Activated naive CD8-positive, alpha-beta T cell treated with anti-CD3 and anti-CD28 coated beads for 36 hours (primary cell): Measurements from ENCODE around the gene XPNPEP3. TPM values are rescaled to one million over a fixed set of nuclear protein-coding genes. Genes with fewer than 3 reads are reported as not detected.
A peak's percentile ranks its signal among the peaks of the same experiment; 100 is the strongest.
"Not testable (repeated sequence)": the region's sequence is repeated elsewhere in the genome, so short reads cannot be mapped to it uniquely, and the experiment has no call there.

Experiments
- DNase-seq: peaks from one replicate; pipeline ENCODE4 v3.0.0; 2021
- H3K27ac Mint-ChIP-seq: one replicate; pipeline ENCODE4 v1.8.0; 2022; ENCODE audit warnings: mild to moderate bottlenecking, moderate library complexity, mixed read lengths
- H3K27me3 Mint-ChIP-seq: one replicate; pipeline ENCODE4 v1.8.0; 2022; ENCODE audit warnings: mild to moderate bottlenecking, mixed read lengths
- H3K36me3 Mint-ChIP-seq: one replicate; pipeline ENCODE4 v1.8.0; 2021; ENCODE audit warnings: mild to moderate bottlenecking, mixed read lengths
- H3K4me1 Mint-ChIP-seq: one replicate; pipeline ENCODE4 v1.8.0; 2021; ENCODE audit warnings: mixed read lengths
- H3K4me3 Mint-ChIP-seq: one replicate; pipeline ENCODE4 v1.8.0; 2022; ENCODE audit warnings: mild to moderate bottlenecking, moderate library complexity, mixed read lengths
- H3K9me3 Mint-ChIP-seq: one replicate; pipeline ENCODE4 v1.8.0; 2022; ENCODE audit warnings: mixed read lengths
- total RNA-seq, 2 experiments: library from RNA; stranded (reverse); gene quantifications; one replicate each; pipeline ENCODE4 v1.2.3, GENCODE V29; 2021

Gene XPNPEP3
- 10 to 100 TPM; 19.3 to 22.3 TPM for total RNA-seq

GRCh38 chr22:40856513-40857308 is at the start of gene XPNPEP3, which contains the start of gene ST13:
Gene XPNPEP3, plus strand, starts transcription at chr22:40857148. Its CDS starts 34 bp downstream, at chr22:40857182.
Gene ST13, minus strand, starts transcription at chr22:40856639. Its CDS starts 99 bp downstream, at chr22:40856540.
- peak; percentile 98 for DNase-seq
- Mint-ChIP-seq H3K4me1 (peaks cover 39% of the 10 kb centered on the region), H3K27me3 (no peaks in the 10 kb centered on the region), H3K9me3 (no peaks in the 10 kb centered on the region), H3K4me3 (peak within 1 kb of the TSS; percentile 99), H3K36me3 (peaks cover 12% of the 10 kb centered on the region), H3K27ac (peak within 1 kb of the TSS; percentile 100)

DNA sequence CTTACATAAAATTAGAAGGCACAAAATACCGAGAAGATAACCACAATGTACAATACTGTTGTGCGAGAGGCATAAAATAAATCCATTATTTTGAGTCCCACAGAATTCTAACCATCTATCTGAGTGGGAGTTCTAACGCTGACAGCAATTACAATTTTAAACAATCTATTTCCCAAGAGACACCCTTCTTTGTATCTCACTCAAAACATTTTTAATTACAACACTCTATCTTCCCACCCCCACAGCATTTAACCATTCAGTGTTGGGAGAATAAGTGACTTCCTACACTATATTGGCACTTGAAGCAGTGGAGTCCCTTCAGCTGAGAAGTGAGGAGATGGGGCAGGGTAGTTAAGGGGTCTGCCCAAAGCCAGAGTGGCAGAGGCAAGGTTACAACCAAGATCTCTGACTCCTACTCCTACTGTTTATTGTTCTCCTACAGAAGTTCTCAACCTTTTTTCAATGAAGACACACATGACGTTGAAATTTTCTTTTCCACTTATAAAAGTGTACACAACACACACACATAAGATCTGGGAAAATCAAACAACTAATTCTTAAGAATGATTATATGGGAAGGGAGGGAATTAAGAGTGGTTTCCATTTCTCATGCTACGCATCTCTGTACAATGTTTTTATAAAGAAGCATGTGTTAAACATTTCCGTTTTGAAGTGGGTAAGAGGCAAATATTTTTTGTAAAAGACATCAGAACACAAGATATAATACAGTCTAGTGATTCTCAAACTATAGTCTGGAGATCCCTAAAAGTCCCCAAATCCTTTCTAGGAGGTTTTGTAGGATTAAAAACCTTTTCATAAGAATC is 48.7 kb upstream of the XPNPEP3 start:
- H3K36me3 Mint-ChIP-seq: peaks cover 12% of the 10 kb centered on the region
- H3K4me3 Mint-ChIP-seq: no peak overlapping the region
- H3K27me3 Mint-ChIP-seq: no peaks in the 10 kb centered on the region
- no peak overlapping the region for H3K27ac Mint-ChIP-seq
- no peak for DNase-seq
- peaks cover 17% of the 10 kb centered on the region for H3K4me1 Mint-ChIP-seq
- no peaks in the 10 kb centered on the region for H3K9me3 Mint-ChIP-seq

DNA sequence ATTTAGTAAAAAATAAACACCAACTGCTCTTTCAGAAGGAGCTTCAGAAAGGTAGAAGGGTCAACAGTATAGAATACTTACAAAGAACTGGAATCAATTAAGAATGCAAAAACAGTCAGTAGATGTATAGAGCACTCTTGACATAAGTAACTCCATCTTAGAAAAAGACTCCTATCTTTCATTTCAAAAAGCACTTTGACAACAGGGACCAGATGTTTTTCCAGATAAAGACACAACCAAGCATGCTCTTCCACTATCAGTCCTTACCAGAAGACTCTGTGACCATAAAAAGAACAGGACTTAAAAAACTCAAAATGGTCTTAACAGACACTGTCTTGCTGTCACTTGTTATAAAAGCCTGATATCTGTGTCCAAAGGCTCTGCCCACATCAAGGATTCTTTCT is 43.0 kb upstream of the XPNPEP3 start:
- peaks cover 36% of the 10 kb centered on the region for H3K36me3 Mint-ChIP-seq
- no peak overlapping the region for H3K4me3 Mint-ChIP-seq
- no peak overlapping the region for H3K27ac Mint-ChIP-seq
- peaks cover 41% of the 10 kb centered on the region for H3K4me1 Mint-ChIP-seq
- no peaks in the 10 kb centered on the region for H3K27me3 Mint-ChIP-seq
- no peak for DNase-seq
- peaks cover 3% of the 10 kb centered on the region for H3K9me3 Mint-ChIP-seq

GRCh38 chr22:40817737-40818136 is 39.2 kb upstream of the XPNPEP3 start:
- Mint-ChIP-seq H3K9me3 (peaks cover 3% of the 10 kb centered on the region), H3K27me3 (no peaks in the 10 kb centered on the region), H3K4me3 (peak overlapping the region; percentile 88), H3K27ac (peak overlapping the region; percentile 93), H3K36me3 (peaks cover 31% of the 10 kb centered on the region), H3K4me1 (peaks cover 33% of the 10 kb centered on the region)
- DNase-seq: no peak

DNA sequence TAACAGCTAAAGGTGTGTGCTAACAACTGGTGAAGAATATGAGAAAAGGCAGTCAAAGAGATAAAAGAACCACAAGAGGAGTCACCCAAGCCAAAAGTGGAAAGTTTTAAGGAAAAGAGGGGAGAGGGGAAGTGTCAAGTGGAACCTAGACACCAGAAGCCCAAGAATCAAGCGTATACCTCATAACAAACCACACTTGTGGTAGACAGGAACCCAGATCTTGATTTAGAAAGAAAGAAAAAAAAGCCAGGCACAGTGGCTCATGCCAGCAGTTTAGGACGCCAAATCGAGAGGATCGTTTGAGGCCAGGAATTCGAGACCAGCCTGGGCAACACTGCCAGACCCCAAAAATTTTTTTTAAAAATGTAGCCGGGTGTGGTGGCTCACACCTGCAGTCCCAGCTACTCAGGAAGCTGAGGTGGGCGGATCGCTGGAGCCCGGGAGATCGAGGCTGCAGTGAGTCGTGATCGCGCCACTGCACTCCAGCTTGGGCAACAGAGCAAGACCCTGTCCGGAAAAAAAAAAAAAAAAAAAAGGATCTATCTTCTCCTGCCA is 38.7 kb upstream of the XPNPEP3 start:
- Mint-ChIP-seq H3K4me3 (peak overlapping the region; percentile 88), H3K27me3 (no peaks in the 10 kb centered on the region), H3K27ac (peak overlapping the region; percentile 93), H3K36me3 (peaks cover 31% of the 10 kb centered on the region), H3K9me3 (peaks cover 3% of the 10 kb centered on the region), H3K4me1 (peaks cover 33% of the 10 kb centered on the region)
- DNase-seq: no peak

- Mint-ChIP-seq H3K4me1 (peaks cover 31% of the 10 kb centered on the region), H3K4me3 (peak within 1 kb of the TSS; percentile 88), H3K9me3 (peaks cover 3% of the 10 kb centered on the region), H3K36me3 (peaks cover 29% of the 10 kb centered on the region), H3K27me3 (no peaks in the 10 kb centered on the region), H3K27ac (peak within 1 kb of the TSS; percentile 93)
- peak; percentile 88 for DNase-seq
Observed at GRCh38 chr22:40818747-40819598, 38.0 kb upstream of the XPNPEP3 start, which contains the start of gene SLC25A17. Gene SLC25A17, minus strand, starts transcription at chr22:40819346. Its CDS starts 98 bp downstream, at chr22:40819248.

DNA sequence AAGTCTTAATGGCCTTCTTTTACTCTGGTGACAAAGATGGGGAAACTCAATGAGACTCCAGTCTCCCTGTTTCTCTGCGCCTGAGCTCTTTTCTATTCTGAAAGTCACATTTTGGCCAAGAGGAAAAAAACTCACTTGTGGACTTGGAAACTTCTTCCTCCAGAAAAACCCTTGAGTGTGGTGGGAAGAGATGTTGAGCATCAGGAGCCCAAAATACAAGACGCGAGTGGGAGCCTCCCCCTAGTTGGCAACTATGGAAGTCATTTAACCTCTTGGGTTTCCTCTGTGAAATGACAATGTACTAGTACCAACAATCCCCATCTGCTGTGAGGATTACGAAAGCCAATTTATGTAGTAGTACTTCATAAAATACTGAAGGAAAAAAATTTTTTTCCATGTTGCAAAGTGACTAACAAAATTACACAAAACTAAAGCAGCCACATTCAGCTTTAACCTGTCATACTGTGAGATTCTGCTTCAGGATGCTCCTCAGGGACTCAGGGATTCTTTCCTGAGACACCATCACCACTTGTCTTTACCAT is 37.3 kb upstream of the XPNPEP3 start:
- peaks cover 29% of the 10 kb centered on the region for H3K4me1 Mint-ChIP-seq
- H3K9me3 Mint-ChIP-seq: peaks cover 3% of the 10 kb centered on the region
- peak overlapping the region; percentile 88 for H3K4me3 Mint-ChIP-seq
- no peaks in the 10 kb centered on the region for H3K27me3 Mint-ChIP-seq
- peak overlapping the region; percentile 73 for H3K27ac Mint-ChIP-seq
- no peak for DNase-seq
- peaks cover 26% of the 10 kb centered on the region for H3K36me3 Mint-ChIP-seq

- H3K27me3 Mint-ChIP-seq: no peaks in the 10 kb centered on the region
- H3K4me1 Mint-ChIP-seq: peaks cover 8% of the 10 kb centered on the region
- H3K4me3 Mint-ChIP-seq: no peak overlapping the region
- no peaks in the 10 kb centered on the region for H3K9me3 Mint-ChIP-seq
- no peak overlapping the region for H3K27ac Mint-ChIP-seq
- DNase-seq: no peak
- H3K36me3 Mint-ChIP-seq: peaks cover 5% of the 10 kb centered on the region
Observed at GRCh38 chr22:40823426-40823825, 33.5 kb upstream of the XPNPEP3 start.

- H3K4me1 Mint-ChIP-seq, H3K4me3 Mint-ChIP-seq, H3K27ac Mint-ChIP-seq: not testable (repeated sequence)
Observed at GRCh38 chr22:40826292-40826691, 30.7 kb upstream of the XPNPEP3 start.

DNA sequence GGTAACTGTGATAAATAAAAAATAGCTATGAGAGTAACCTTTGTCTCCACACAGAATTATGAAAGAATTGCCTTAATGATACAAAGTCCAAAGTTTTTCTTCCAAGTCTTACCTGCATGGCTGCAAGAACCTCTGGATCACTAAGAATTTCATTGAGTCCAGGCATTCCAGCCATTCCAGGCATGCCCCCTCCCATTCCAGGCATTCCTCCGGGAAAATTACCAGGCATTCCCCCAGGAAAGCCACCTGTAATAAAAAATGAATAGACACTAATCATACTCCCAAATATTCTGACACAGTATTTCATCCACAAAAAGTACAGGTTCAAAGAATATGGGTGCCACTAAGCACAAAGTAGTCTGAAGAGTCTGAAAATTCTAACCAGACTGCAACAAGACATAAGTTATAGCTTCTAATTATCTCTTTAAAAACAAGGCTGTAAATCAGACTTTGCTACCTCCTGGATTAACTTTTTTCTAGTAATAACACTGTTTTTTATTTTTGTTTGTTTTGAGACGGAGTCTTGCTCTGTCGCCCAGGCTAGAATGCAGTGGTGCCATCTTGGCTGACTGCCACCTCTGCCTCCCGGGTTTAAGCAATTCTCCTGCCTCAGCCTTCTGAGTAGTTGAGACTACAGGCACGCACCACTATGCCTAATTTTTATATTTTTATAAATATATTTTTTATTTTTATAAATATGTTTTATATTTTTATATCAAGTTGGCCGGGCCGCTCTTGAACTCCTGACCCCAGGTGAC is 29.8 kb upstream of the XPNPEP3 start:
- Mint-ChIP-seq H3K9me3 (no peaks in the 10 kb centered on the region), H3K4me1 (no peaks in the 10 kb centered on the region), H3K27me3 (no peaks in the 10 kb centered on the region), H3K4me3 (no peak overlapping the region), H3K36me3 (peaks cover 12% of the 10 kb centered on the region), H3K27ac (no peak overlapping the region)
- DNase-seq: no peak

More at GRCh38 chr22:40826292-40826691, 30.7 kb upstream of the XPNPEP3 start:
- not testable (repeated sequence) for DNase-seq, H3K9me3 Mint-ChIP-seq, H3K27me3 Mint-ChIP-seq
- H3K36me3 Mint-ChIP-seq: peaks cover 12% of the 10 kb centered on the region

- no peaks in the 10 kb centered on the region for H3K9me3 Mint-ChIP-seq
- H3K27ac Mint-ChIP-seq: no peak overlapping the region
- peaks cover 17% of the 10 kb centered on the region for H3K36me3 Mint-ChIP-seq
- H3K4me3 Mint-ChIP-seq: no peak overlapping the region
- DNase-seq: no peak
- no peaks in the 10 kb centered on the region for H3K27me3 Mint-ChIP-seq
- no peaks in the 10 kb centered on the region for H3K4me1 Mint-ChIP-seq
Observed at GRCh38 chr22:40829131-40829530, 27.8 kb upstream of the XPNPEP3 start.

GRCh38 chr22:40834619-40835018 is 22.3 kb upstream of the XPNPEP3 start:
- Mint-ChIP-seq H3K36me3 (peaks cover 12% of the 10 kb centered on the region), H3K4me1 (peaks cover 5% of the 10 kb centered on the region), H3K27ac (no peak overlapping the region), H3K27me3 (no peaks in the 10 kb centered on the region), H3K9me3 (no peaks in the 10 kb centered on the region), H3K4me3 (no peak overlapping the region)
- no peak for DNase-seq

DNA sequence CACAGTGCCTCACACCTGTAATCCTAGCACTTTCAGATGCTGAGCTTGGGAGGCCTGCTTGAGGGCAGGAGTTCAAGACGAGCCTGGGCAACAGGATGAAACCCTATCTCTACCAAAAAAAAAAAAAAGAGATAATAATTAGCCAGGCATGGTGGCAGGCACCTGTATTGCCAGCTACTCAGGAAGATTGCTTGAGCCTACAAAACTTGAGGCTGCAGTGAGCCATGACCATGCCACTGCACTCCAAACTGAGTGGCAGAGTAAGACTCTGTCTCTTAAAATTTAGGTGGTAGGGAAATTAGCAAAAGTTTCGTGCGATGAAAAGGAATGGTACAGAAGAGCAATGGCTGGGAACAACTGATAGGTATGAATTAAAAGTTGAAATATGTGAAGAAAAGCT is 18.5 kb upstream of the XPNPEP3 start:
- Mint-ChIP-seq H3K27me3 (no peaks in the 10 kb centered on the region), H3K27ac (peak overlapping the region; percentile 67), H3K36me3 (peaks cover 13% of the 10 kb centered on the region), H3K4me3 (no peak overlapping the region), H3K9me3 (no peaks in the 10 kb centered on the region), H3K4me1 (peaks cover 14% of the 10 kb centered on the region)
- no peak for DNase-seq
